ENCODE measurements around the gene RC3H2. TPM values are rescaled to one million over a fixed set of nuclear protein-coding genes. Genes with fewer than 3 reads are reported as not detected.

The RC3H2 gene, protein sequence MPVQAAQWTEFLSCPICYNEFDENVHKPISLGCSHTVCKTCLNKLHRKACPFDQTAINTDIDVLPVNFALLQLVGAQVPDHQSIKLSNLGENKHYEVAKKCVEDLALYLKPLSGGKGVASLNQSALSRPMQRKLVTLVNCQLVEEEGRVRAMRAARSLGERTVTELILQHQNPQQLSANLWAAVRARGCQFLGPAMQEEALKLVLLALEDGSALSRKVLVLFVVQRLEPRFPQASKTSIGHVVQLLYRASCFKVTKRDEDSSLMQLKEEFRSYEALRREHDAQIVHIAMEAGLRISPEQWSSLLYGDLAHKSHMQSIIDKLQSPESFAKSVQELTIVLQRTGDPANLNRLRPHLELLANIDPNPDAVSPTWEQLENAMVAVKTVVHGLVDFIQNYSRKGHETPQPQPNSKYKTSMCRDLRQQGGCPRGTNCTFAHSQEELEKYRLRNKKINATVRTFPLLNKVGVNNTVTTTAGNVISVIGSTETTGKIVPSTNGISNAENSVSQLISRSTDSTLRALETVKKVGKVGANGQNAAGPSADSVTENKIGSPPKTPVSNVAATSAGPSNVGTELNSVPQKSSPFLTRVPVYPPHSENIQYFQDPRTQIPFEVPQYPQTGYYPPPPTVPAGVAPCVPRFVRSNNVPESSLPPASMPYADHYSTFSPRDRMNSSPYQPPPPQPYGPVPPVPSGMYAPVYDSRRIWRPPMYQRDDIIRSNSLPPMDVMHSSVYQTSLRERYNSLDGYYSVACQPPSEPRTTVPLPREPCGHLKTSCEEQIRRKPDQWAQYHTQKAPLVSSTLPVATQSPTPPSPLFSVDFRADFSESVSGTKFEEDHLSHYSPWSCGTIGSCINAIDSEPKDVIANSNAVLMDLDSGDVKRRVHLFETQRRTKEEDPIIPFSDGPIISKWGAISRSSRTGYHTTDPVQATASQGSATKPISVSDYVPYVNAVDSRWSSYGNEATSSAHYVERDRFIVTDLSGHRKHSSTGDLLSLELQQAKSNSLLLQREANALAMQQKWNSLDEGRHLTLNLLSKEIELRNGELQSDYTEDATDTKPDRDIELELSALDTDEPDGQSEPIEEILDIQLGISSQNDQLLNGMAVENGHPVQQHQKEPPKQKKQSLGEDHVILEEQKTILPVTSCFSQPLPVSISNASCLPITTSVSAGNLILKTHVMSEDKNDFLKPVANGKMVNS
- 35.9 and 36.3 TPM in 2 replicates for total RNA-seq (2014; rRNA removed; shearing (Covaris generic))

DNA sequence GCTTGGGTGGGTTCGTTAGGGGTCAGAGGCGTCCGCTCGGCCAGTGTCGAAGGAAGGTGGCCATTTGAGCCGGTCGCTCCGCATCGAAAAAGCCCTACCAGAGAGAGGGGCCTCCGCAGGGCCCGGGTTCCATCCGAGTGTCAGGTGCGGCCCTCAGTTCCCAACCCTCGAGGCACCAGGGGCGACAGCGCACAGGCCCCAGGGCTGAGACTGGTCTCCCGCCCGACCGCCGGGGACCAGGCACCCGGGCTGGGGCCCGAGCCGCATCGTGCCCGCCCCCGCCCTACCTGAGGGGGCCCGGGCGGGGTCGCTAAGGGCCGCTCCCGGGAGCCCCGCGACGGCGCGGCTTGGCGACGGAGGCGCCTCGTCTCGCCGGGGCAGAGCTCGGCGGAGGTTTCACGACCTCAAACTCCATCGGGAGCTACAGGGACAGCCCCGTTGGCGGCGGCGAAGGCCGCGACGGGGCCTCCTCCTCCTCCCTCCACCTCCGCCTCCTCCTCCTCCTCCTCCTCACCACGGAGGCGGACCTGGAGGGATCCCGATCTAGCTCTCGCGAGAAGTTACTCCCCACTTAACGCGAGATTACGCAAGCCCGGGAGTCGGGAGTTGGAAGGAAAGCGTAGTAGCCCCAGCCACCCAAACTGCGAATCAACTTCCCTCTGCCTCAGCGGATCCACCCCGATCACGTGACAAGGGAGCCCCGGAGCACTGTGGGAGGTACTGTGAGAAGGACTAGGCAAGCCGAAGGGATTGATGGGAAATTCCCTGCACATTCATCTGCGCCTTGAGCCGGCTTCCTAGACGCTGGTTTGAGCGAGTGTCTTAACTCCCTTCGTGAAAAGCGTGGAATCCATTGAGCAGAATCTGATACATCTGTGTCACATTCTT is at the start of gene RC3H2:
Gene RC3H2 (minus strand): TSS at position 537 of the 888 bp plus-strand sequence. CDS start 7,850 bp downstream, outside the sequence.
- peak; percentile 100 for DNase-seq (ENCODE audit: low read depth)

GRCh38 chr9:122954253-122954691 is 49.1 kb upstream of the RC3H2 start:
- no peak for DNase-seq (ENCODE audit: low read depth)

GRCh38 chr9:122951056-122951455 is 45.9 kb upstream of the RC3H2 start:
- DNase-seq (ENCODE audit: low read depth), result no peak

DNA sequence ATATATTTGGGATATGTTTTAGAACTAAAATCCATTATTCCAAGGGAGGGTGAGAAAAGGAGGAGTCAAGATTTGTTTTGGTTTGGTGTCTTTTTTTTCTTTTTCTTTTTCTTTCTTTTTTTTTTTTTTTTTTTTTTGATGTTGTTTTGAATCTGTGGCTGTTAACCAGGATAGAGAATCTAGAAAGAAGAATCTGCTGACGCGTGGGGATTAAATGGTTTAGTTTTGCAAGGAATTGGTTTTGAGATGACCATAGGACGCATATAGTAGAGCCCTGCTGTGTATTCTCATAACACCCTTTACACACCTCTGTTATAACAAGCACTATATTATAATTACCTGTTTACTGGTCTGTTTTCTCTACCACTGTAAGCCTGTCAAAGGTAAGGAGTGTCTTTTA is 45.1 kb upstream of the RC3H2 start:
- no peak for DNase-seq (ENCODE audit: low read depth)

DNA sequence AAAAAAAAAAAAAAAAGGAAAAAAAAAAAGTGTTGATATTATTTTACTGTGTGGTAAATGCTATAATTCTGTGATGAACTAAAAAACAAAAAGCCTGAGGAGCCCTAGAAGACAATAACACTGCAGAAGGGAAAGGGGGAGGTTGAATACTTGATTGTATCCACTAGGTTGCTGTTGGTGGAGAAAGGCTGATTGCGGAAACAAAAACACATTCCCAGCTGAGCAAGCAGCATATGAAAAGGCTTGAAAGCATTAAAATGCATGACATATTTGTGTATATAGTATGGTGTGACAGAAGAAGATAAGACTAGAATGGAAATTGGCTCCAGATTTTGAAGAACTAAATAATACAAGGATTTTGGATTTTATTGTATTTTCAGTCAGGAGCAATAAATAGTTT is 44.5 kb upstream of the RC3H2 start:
- no peak for DNase-seq (ENCODE audit: low read depth)

- DNase-seq (ENCODE audit: low read depth), result no peak
Observed at GRCh38 chr9:122948313-122948712, 43.2 kb upstream of the RC3H2 start.

- DNase-seq (ENCODE audit: low read depth), result no peak
Observed at GRCh38 chr9:122946461-122947005, 41.4 kb upstream of the RC3H2 start.

- no peak for DNase-seq (ENCODE audit: low read depth)
Observed at GRCh38 chr9:122944960-122945888, 40.1 kb upstream of the RC3H2 start.

DNA sequence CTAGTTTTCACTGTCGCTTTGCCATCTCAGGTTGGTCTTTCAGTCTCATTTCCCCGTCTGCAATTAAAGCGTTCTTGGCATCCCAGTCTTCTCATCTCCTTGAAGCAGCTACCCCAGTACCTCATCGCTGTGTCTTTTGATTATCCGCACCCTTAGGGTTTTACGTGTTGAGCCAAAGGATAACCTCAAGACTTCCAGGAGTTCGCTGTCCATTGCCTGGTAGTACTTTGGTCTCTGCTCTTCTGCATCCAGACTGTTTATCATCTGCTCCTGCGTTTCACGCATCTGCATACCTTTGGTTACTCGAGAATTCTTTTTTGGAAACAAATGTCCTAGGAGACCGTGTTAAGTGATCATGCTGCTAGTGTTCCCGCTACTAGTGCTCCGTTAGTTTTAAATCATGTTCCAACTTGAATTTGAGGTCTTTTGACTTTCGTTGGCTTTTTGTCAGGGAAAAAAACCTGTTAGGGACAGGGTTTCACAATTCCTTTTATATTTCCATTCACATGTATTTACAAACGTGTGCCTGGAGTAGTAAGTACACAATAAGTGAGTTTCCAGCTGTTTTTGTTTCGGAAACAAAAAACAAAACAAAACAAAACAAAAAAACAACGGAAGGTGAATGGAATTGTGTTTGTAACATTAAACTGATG is 36.5 kb upstream of the RC3H2 start:
- peak; percentile 30 for DNase-seq (ENCODE audit: low read depth)

DNA sequence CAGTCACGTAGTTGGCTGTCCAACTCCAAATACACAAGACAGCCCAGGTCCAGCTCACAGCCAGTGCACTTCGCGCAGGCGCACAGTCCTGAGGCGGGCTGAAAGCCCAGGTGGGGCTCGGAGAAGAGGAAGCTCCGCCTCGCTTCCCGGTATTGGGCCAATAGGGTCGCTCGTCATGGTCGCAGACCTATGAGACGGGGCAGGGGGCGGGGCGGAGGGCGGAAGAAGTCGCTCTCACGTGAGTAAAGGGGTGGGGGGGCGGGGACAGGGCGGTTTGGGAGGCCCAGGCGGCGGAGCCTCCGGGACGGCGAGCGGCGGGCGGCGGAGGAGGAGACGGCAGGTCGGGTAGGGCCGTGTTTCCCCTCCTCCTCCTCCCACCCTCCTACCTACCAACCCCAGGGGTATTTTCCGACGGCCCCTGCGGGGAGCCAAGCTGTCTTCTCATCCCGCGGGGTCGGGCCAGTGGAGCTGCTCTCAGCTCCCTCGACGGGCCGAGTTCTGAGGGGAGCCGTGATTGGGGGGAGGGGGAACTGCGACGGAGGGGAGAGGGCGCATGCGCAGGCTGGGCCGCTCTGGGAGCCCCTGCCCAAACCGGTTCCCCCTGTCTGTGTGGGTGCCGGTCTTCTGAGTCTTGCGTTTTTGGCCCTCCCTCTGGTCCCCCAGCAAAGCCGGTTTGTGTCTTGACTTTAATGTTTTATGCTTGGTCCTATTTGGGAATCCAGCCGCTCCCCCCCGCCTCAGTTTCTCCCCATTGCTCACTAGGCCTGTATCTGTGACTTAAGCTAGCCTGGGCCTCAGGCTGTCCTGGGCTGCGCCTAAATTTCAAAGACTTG is 35.8 kb upstream of the RC3H2 start, which contains the start of gene RABGAP1:
Gene RABGAP1 (plus strand): TSS at position 272 of the 833 bp plus-strand sequence. CDS start 16,040 bp downstream, outside the sequence.
- peak; percentile 99 for DNase-seq (ENCODE audit: low read depth)

- DNase-seq (ENCODE audit: low read depth), result no peak
Observed at GRCh38 chr9:122940454-122940748, 35.2 kb upstream of the RC3H2 start.

DNA sequence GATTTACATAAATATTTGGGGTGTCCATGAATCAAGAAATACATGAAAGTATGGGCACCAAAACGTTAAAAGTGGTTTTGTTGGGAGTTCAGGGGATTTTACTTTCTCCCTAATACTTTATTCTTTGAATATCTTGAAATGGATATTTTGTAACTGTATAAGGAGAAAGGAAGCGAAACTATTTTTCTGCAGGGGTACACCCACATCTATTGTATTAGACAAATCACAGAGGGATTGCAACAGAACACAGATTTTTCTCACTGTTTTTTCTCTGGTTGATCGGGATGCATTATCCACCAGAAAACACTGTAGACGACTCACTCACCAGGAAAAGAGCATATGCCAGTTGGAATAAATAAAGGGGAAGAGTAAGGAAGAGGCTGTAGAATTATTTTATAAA is 34.4 kb upstream of the RC3H2 start:
- DNase-seq (ENCODE audit: low read depth), result no peak

- DNase-seq (ENCODE audit: low read depth), result no peak
Observed at GRCh38 chr9:122936883-122937282, 31.7 kb upstream of the RC3H2 start.

GRCh38 chr9:122936464-122936863 is 31.3 kb upstream of the RC3H2 start:
- DNase-seq (ENCODE audit: low read depth), result no peak

GRCh38 chr9:122931226-122932121 is 26.3 kb upstream of the RC3H2 start, which contains the start of gene ZBTB26:
Gene ZBTB26 (minus strand): TSS chr9:122931512. CDS start chr9:122919934, 11,578 bp downstream.
- DNase-seq (ENCODE audit: low read depth), result peak; percentile 98

DNA sequence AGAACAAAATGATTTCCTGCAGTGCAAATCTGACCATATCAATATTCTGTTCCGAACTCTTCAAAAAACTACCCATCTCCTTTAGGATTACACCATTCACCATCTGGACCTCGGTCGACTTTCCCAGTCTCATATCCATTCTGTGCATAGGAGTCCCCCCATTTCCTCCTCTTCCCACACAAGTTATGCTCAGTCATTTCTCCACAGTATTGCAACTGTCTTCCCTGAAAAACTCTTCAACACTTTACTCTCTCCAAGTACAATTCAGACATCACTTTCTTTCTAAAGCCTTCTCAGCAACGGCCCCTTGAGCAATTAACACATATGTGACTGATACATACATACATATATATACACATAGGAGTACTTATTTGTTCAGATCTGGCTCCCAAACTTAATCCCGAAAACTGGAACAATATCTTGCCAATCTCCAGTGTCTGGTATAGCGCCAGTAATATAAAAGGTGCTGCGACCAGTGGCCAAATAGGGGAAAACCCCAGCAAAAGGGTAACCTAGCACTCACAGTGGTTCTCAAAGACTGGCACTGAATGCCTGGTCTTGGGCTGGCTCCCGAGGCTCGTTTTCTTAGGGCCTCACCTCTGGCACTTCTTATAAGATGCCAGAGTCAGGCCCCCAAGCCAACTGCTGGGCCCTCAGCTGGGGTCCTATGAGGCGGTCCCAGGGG is 25.5 kb upstream of the RC3H2 start:
- no peak for DNase-seq (ENCODE audit: low read depth)

All from Daoy (cell line).